Neural cell (in vitro differentiated cells): ENCODE measurements around the gene GJA5. TPM values are rescaled to one million over a fixed set of nuclear protein-coding genes. Genes with fewer than 3 reads are reported as not detected.

Source experiments
- H2AFZ ChIP-seq: fragments of 200-600, 300-800 bp; sonication (generic), shearing (Covaris generic); 2 replicates; pipeline ENCODE4 v1.6.0; 2014; ENCODE audit warnings: low read depth, mild to moderate bottlenecking, antibody characterized with exemption, low read length, moderate library complexity
- H3F3A ChIP-seq: fragments of 200-600 bp; shearing (Covaris generic); 2 replicates; pipeline ENCODE4 v1.6.1; 2016; ENCODE audit warnings: mild to moderate bottlenecking, moderate library complexity, mixed read lengths, antibody characterized with exemption, low read length; ENCODE audit not compliant: insufficient read depth, poor library complexity, severe bottlenecking
- H3K27ac ChIP-seq: fragments of 200-600, 300-800 bp; sonication (generic), shearing (Covaris generic); 2 replicates; pipeline ENCODE4 v1.5.1; 2014; ENCODE audit warnings: mild to moderate bottlenecking, low read length, moderate library complexity
- H3K27me3 ChIP-seq: fragments of 300-800, 200-600 bp; sonication (generic), shearing (Covaris generic); 2 replicates; pipeline ENCODE4 v1.6.0; 2014; ENCODE audit warnings: mild to moderate bottlenecking, low read depth, low read length, moderate library complexity; ENCODE audit not compliant: insufficient read depth
- H3K36me3 ChIP-seq: fragments of 300-800, 200-600 bp; sonication (generic), shearing (Covaris generic); 2 replicates; pipeline ENCODE4 v1.5.1; 2014; ENCODE audit warnings: mild to moderate bottlenecking, antibody characterized with exemption, low read length, moderate library complexity; ENCODE audit not compliant: insufficient read depth
- H3K4me2 ChIP-seq: fragments of 300-800, 200-600 bp; sonication (generic), shearing (Covaris generic); 2 replicates; pipeline ENCODE4 v1.6.0; 2014; ENCODE audit warnings: mild to moderate bottlenecking, low read length
- H3K4me3 ChIP-seq: fragments of 300-800, 200-600 bp; sonication (generic), shearing (Covaris generic); 2 replicates; pipeline ENCODE4 v1.5.1; 2014; ENCODE audit warnings: mild to moderate bottlenecking, low read length, moderate library complexity
- H3K79me2 ChIP-seq: fragments of 200-600 bp; shearing (Covaris generic); replicated peaks from 2 replicates; pipeline ENCODE4 v1.6.0; 2014; ENCODE audit warnings: mild to moderate bottlenecking, low read length, moderate library complexity; ENCODE audit not compliant: insufficient read depth
- H3K9ac ChIP-seq: fragments of 300-800, 200-600 bp; sonication (generic), shearing (Covaris generic); 2 replicates; pipeline ENCODE4 v1.6.1; 2016; ENCODE audit warnings: mild to moderate bottlenecking, low read length, mixed read lengths
- H3K9me2 ChIP-seq: fragments of 200-600 bp; shearing (Covaris generic); 2 replicates; pipeline ENCODE4 v1.6.1; 2016; ENCODE audit warnings: mild to moderate bottlenecking, low read length, mixed read lengths; ENCODE audit not compliant: insufficient read depth
- H3K9me3 ChIP-seq: fragments of 200-600, 300-800 bp; sonication (generic), shearing (Covaris generic); 2 replicates; pipeline ENCODE4 v1.6.1; 2016; ENCODE audit warnings: mild to moderate bottlenecking, mixed run types, low read length, moderate library complexity, mixed read lengths
- H4K20me1 ChIP-seq: fragments of 200-600 bp; shearing (Covaris generic); 2 replicates; pipeline ENCODE4 v1.6.1; 2016; ENCODE audit warnings: mild to moderate bottlenecking, mixed run types; ENCODE audit not compliant: insufficient read depth
- EP300 ChIP-seq: fragments of 450-650 bp; conservative IDR thresholded peaks from 2 replicates; pipeline ENCODE4 v1.6.1; 2014; ENCODE audit warnings: antibody characterized with exemption, mild to moderate bottlenecking, moderate library complexity; ENCODE audit not compliant: poor library complexity, severe bottlenecking
- EZH2 ChIP-seq: fragments of 200-600, 300-800 bp; shearing (Covaris generic), sonication (generic); IDR thresholded peaks from 2 replicates; pipeline ENCODE4 v1.6.1; 2014; ENCODE audit warnings: antibody characterized with exemption, low read length, borderline replicate concordance, mild to moderate bottlenecking; ENCODE audit not compliant: insufficient read depth, poor library complexity, severe bottlenecking
- MXI1 ChIP-seq: fragments of 450-650 bp; conservative IDR thresholded peaks from 2 replicates; pipeline ENCODE4 v1.6.1; 2014; ENCODE audit warnings: antibody characterized with exemption, mild to moderate bottlenecking; ENCODE audit not compliant: poor library complexity, severe bottlenecking
- POLR2AphosphoS5 ChIP-seq: IDR thresholded peaks from 2 replicates; pipeline ENCODE4 v1.6.1; 2012
- RAD21 ChIP-seq: fragments of 450-650 bp; conservative IDR thresholded peaks from 2 replicates; pipeline ENCODE4 v1.6.1; 2014; ENCODE audit warnings: antibody characterized with exemption, mild to moderate bottlenecking, moderate library complexity
- SMC3 ChIP-seq: fragments of 450-650 bp; conservative IDR thresholded peaks from 2 replicates; pipeline ENCODE4 v1.6.1; 2014; ENCODE audit warnings: antibody characterized with exemption, mild to moderate bottlenecking, moderate library complexity; ENCODE audit not compliant: poor library complexity
- TAF1 ChIP-seq: IDR thresholded peaks from 2 replicates; pipeline ENCODE4 v1.6.1; 2012; ENCODE audit warnings: low read depth
- polyA plus RNA-seq: library from polyadenylated mRNA; depleted of rRNA; stranded (reverse); fragments of >200 nt; gene quantifications from 2 replicates; pipeline ENCODE4 v1.2.3, GENCODE V29; 2014
- TF ChIP-seq, protein P1 (sequence below): IDR thresholded peaks from 2 replicates; pipeline ENCODE4 v1.6.1; 2012; ENCODE audit warnings: borderline replicate concordance
- TF ChIP-seq, protein P2 (sequence below): fragments of 450-650 bp; IDR thresholded peaks from 2 replicates; pipeline ENCODE4 v1.5.1; 2014; ENCODE audit warnings: antibody characterized with exemption, mild to moderate bottlenecking, moderate library complexity; ENCODE audit not compliant: poor library complexity, severe bottlenecking

GJA5 gene
- polyA plus RNA-seq, 1 donor from 2014 or later: not detected

DNA sequence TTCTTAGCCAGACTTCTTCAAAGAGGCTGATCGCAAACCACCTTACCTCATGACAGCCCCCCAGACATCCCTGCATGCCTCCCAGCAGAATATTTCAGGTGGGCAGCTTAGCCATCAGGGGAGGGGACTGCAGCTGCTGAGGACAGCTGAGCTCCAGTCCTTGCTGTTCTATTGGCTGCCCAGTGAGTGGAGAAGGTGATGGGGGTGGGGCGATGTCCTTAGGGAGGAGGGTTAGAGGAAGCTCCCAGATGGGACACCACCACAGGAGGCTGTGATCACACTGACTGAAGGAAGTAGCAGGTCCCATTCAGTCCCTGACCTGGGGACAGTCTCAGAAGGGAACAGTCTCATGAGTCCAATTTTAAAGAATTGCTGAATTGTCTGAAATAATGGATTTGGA, 38.3 kb downstream of the GJA5 start:
- H3K36me3 ChIP-seq: no peaks in the 10 kb centered on the region
- no peak overlapping the region for H2AFZ ChIP-seq
- H3K4me3 ChIP-seq: no peak overlapping the region
- H3K4me2 ChIP-seq: no peak overlapping the region
- no peak overlapping the region for H3K9ac ChIP-seq
- no peaks in the 10 kb centered on the region for H3K9me3 ChIP-seq
- H3K79me2 ChIP-seq: no peaks in the 10 kb centered on the region
- no peak overlapping the region for H3K27ac ChIP-seq
- H3K27me3 ChIP-seq: no peaks in the 10 kb centered on the region
- no peaks in the 10 kb centered on the region for H3F3A ChIP-seq
- no peaks in the 10 kb centered on the region for H3K9me2 ChIP-seq
- H4K20me1 ChIP-seq: no peaks in the 10 kb centered on the region
- TF ChIP-seq POLR2AphosphoS5 (no peak), TAF1 (no peak), EZH2 (no peak), EP300 (no peak), RAD21 (no peak), SMC3 (no peak), MXI1 (no peak)
- TF ChIP-seq, protein P1, sequence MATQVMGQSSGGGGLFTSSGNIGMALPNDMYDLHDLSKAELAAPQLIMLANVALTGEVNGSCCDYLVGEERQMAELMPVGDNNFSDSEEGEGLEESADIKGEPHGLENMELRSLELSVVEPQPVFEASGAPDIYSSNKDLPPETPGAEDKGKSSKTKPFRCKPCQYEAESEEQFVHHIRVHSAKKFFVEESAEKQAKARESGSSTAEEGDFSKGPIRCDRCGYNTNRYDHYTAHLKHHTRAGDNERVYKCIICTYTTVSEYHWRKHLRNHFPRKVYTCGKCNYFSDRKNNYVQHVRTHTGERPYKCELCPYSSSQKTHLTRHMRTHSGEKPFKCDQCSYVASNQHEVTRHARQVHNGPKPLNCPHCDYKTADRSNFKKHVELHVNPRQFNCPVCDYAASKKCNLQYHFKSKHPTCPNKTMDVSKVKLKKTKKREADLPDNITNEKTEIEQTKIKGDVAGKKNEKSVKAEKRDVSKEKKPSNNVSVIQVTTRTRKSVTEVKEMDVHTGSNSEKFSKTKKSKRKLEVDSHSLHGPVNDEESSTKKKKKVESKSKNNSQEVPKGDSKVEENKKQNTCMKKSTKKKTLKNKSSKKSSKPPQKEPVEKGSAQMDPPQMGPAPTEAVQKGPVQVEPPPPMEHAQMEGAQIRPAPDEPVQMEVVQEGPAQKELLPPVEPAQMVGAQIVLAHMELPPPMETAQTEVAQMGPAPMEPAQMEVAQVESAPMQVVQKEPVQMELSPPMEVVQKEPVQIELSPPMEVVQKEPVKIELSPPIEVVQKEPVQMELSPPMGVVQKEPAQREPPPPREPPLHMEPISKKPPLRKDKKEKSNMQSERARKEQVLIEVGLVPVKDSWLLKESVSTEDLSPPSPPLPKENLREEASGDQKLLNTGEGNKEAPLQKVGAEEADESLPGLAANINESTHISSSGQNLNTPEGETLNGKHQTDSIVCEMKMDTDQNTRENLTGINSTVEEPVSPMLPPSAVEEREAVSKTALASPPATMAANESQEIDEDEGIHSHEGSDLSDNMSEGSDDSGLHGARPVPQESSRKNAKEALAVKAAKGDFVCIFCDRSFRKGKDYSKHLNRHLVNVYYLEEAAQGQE: no peak
- TF ChIP-seq, protein P2, sequence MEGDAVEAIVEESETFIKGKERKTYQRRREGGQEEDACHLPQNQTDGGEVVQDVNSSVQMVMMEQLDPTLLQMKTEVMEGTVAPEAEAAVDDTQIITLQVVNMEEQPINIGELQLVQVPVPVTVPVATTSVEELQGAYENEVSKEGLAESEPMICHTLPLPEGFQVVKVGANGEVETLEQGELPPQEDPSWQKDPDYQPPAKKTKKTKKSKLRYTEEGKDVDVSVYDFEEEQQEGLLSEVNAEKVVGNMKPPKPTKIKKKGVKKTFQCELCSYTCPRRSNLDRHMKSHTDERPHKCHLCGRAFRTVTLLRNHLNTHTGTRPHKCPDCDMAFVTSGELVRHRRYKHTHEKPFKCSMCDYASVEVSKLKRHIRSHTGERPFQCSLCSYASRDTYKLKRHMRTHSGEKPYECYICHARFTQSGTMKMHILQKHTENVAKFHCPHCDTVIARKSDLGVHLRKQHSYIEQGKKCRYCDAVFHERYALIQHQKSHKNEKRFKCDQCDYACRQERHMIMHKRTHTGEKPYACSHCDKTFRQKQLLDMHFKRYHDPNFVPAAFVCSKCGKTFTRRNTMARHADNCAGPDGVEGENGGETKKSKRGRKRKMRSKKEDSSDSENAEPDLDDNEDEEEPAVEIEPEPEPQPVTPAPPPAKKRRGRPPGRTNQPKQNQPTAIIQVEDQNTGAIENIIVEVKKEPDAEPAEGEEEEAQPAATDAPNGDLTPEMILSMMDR: no peak

DNA sequence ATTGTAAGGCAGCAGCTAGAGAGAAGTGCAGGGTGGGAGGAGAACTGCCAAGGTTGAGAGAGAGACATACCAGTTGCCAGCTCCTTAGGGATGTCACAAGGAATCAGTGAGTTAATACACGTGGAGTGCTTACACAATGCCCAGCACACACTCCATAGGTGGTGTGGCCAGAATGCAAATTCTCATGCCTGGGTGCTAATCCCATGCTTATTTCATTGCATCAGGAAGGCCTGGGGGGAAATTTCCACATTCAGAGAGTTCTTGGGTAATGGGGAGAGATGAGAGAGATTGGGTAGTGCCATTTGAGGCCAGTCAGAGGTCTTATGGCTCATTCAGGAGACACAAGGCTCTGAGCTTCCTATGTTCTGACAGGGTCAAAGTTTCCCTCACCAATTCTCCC, 38.7 kb downstream of the GJA5 start:
- no peak overlapping the region for H3K27ac ChIP-seq
- no peaks in the 10 kb centered on the region for H3K9me3 ChIP-seq
- no peak for TF ChIP-seq TAF1
- no peak for TF ChIP-seq EZH2
- TF ChIP-seq, protein P2: no peak
- TF ChIP-seq, protein P1: no peak
- TF ChIP-seq RAD21: no peak
- TF ChIP-seq EP300: no peak
- TF ChIP-seq MXI1: no peak
- no peak for TF ChIP-seq SMC3
- no peak for TF ChIP-seq POLR2AphosphoS5
- no peaks in the 10 kb centered on the region for H3K36me3 ChIP-seq
- H3K4me2 ChIP-seq: no peak overlapping the region
- no peaks in the 10 kb centered on the region for H3K27me3 ChIP-seq
- H4K20me1 ChIP-seq: no peaks in the 10 kb centered on the region
- H3K9me2 ChIP-seq: no peaks in the 10 kb centered on the region
- no peak overlapping the region for H3K4me3 ChIP-seq
- no peak overlapping the region for H3K9ac ChIP-seq
- H3K79me2 ChIP-seq: no peaks in the 10 kb centered on the region
- H3F3A ChIP-seq: no peaks in the 10 kb centered on the region
- H2AFZ ChIP-seq: no peak overlapping the region
